ENCODE measurements around the gene RPS21. TPM values are rescaled to one million over a fixed set of nuclear protein-coding genes. Genes with fewer than 3 reads are reported as not detected.
A peak's percentile ranks its signal among the peaks of the same experiment; 100 is the strongest.

RPS21 gene
- total RNA-seq, 1 experiment from 2014 or later, result 2,488 TPM

DNA sequence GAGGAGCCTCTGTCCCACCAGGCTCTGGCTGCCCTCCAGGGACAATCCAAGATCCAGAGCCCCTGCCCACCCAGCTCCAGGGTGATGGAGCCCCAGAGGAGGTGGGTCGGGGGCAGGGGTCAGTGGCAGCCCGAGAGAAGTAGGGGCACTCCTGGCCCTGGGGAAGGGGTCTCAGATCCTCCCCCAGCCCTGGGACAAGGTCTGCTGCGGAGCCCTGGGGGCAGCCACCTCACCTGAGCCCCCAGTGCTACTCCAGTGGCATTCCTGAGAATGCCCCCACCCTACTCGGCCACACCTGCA is 17.1 kb upstream of the RPS21 start:
- DNase-seq (ENCODE audit: low read depth, low spot score) (no peak), ATAC-seq (no peak)
- H3K9me2 ChIP-seq (ENCODE audit: insufficient read depth), result no peaks in the 10 kb centered on the region
- H3K27me3 ChIP-seq (ENCODE audit: insufficient read depth, low read length), result no peaks in the 10 kb centered on the region
- H3K36me3 ChIP-seq (ENCODE audit: control insufficient read depth in 1 of 2, insufficient read depth in 2 of 2, low read length in 2 of 2), result no peaks in the 10 kb centered on the region
- peak overlapping the region in 1 of 2 experiments; percentile 83; a peak in 3 of 4 replicates for H3K4me3 ChIP-seq (replicated peaks in 1 of 2; ENCODE audit: low read depth in 1 of 2, low read length in 2 of 2)
- peak overlapping the region; percentile 51 for H3K9ac ChIP-seq (ENCODE audit: low read length)
- ChIA-PET RAD21 (ENCODE audit: low non-redundant PET in 1 of 2, low total read pairs in 2 of 2, uncharacterized antibody in 2 of 2, unreplicated experiment in 2 of 2) (no interaction called here), POLR2A (interaction anchor here (1.4 to 1.6 kb wide), 2 partner anchors 10 to 20 kb away, joined by 5 to 6 read pairs; no protein-coding TSS in a partner anchor), CTCF (interaction anchor here (1.7 kb wide), 1 partner anchor 11 kb away, joined by 8 read pairs; no protein-coding TSS in a partner anchor)
- peaks cover 22% of the 10 kb centered on the region for H3K79me2 ChIP-seq (ENCODE audit: insufficient read depth, low read length)
- intact Hi-C loops (cut with micrococcal nuclease), result loop anchor here (5.0 kb wide), 1 partner anchor 67 kb away; the partner anchor contains the start of gene ADRM1
- H3K4me1 ChIP-seq (ENCODE audit: control insufficient read depth in 1 of 2, insufficient read depth in 2 of 2, low read length in 2 of 2), result peaks cover 47 to 65% of the 10 kb centered on the region in 2 experiments
- H4K20me1 ChIP-seq (ENCODE audit: insufficient read depth), result no peaks in the 10 kb centered on the region
- no TSS peak for BruUV-seq (replicated peaks)
- H3K9me3 ChIP-seq (ENCODE audit: control insufficient read depth in 1 of 2, insufficient read depth in 1 of 2, low read depth in 1 of 2, low read length in 2 of 2), result no peaks in the 10 kb centered on the region
- no peak for TF ChIP-seq EZH2phosphoT487 (IDR thresholded peaks at IDR 0.05; ENCODE audit: borderline replicate concordance)
- H3K4me2 ChIP-seq (ENCODE audit: low read length), result peak overlapping the region; percentile 100
- peak overlapping the region; percentile 74 for H3K27ac ChIP-seq (ENCODE audit: low read depth, low read length)
- H2AFZ ChIP-seq (ENCODE audit: low read depth, low read length, poor library complexity, severe bottlenecking), result no peak overlapping the region

DNA sequence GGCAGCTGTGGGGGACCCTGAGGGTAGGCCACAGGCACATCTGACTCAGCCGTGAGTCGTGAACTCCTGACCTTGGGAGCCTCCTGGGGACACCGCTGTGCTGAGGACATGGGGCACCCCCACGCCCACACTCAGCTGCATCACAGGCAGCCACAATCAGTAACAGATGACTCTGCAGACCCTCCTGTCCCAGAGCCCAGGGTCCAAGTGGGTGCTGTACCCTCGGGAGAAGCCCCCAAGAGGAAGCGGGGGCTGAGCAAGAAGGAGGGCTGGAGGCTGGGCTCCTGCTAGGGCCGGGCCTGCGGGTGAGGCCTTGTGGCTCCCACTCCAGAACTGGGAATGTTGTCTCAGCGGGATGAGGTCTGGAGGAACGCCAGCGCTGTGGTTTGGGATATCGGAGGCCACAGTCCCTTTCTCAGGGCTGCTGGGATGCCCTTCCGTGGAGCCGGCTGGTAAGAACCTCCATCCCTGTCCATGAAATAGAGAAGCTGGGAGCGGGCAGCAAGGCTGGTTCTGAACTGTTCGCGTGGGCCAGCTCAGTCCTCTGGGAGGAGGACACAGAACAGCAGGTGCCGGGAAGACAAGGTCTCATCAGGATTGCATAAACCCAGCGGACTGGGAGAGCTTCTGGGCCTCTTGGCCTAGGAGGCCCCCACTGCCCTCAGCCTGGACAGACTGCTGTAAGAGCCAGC is 16.6 kb upstream of the RPS21 start:
- ATAC-seq, result peak; percentile 20

More for the DNA sequence above, 16.6 kb upstream of the RPS21 start:
- H3K36me3 ChIP-seq (ENCODE audit: control insufficient read depth in 1 of 2, insufficient read depth in 2 of 2, low read length in 2 of 2), result no peaks in the 10 kb centered on the region
- H4K20me1 ChIP-seq (ENCODE audit: insufficient read depth), result no peaks in the 10 kb centered on the region
- peak overlapping the region; percentile 100 for H3K4me2 ChIP-seq (ENCODE audit: low read length)
- no peaks in the 10 kb centered on the region for H3K9me3 ChIP-seq (ENCODE audit: control insufficient read depth in 1 of 2, insufficient read depth in 1 of 2, low read depth in 1 of 2, low read length in 2 of 2)
- H2AFZ ChIP-seq (ENCODE audit: low read depth, low read length, poor library complexity, severe bottlenecking), result no peak overlapping the region
- RAD21 ChIA-PET (ENCODE audit: low non-redundant PET in 1 of 2, low total read pairs in 2 of 2, uncharacterized antibody in 2 of 2, unreplicated experiment in 2 of 2), result no interaction called here
- H3K9me2 ChIP-seq (ENCODE audit: insufficient read depth), result no peaks in the 10 kb centered on the region
- no TSS peak for BruUV-seq (replicated peaks)
- no peaks in the 10 kb centered on the region for H3K27me3 ChIP-seq (ENCODE audit: insufficient read depth, low read length)
- CTCF ChIA-PET, result no interaction called here
- no peak for DNase-seq (ENCODE audit: low read depth, low spot score)
- peak overlapping the region; percentile 51 for H3K9ac ChIP-seq (ENCODE audit: low read length)
- H3K4me1 ChIP-seq (ENCODE audit: control insufficient read depth in 1 of 2, insufficient read depth in 2 of 2, low read length in 2 of 2), result peaks cover 42 to 65% of the 10 kb centered on the region in 2 experiments
- peak overlapping the region; percentile 74 for H3K27ac ChIP-seq (ENCODE audit: low read depth, low read length)
- H3K4me3 ChIP-seq (replicated peaks in 1 of 2; ENCODE audit: low read depth in 1 of 2, low read length in 2 of 2), result peak overlapping the region in 1 of 2 experiments; percentile 83; a peak in 2 of 4 replicates
- POLR2A ChIA-PET, result interaction anchor here (1.4 kb wide), 1 partner anchor 11 kb away, joined by 5 read pairs; no protein-coding TSS in a partner anchor
- intact Hi-C loops (cut with micrococcal nuclease), result no loop called here
- H3K79me2 ChIP-seq (ENCODE audit: insufficient read depth, low read length), result peaks cover 17% of the 10 kb centered on the region
- TF ChIP-seq ZFX (IDR thresholded peaks at IDR 0.05) (peak; percentile 30; the same call in 1 of the 2 replicates), RAD21 (IDR thresholded peaks at IDR 0.05; ENCODE audit: low read depth) (no peak)

All from HCT116 (cell line).